C1 segment of cervical spinal cord (tissue), 14 donors: ENCODE measurements around the gene HAVCR1.
"Not testable (repeated sequence)": the region's sequence is repeated elsewhere in the genome, so short reads cannot be mapped to it uniquely, and the experiment has no call there.

ENCODE experiments used
- DNase-seq, 14 donors: peaks; one replicate each; lab custom pipeline; 2025; lab: John Stamatoyannopoulos, UW

HAVCR1 gene

GRCh38 chr5:157050050-157050449, 8.9 kb downstream of the HAVCR1 start:
- no peak for DNase-seq

GRCh38 chr5:157049605-157050004, 9.3 kb downstream of the HAVCR1 start:
- no peak for DNase-seq

GRCh38 chr5:157047898-157048297, 11.0 kb downstream of the HAVCR1 start:
- DNase-seq: no peak

GRCh38 chr5:157047016-157047415, 11.9 kb downstream of the HAVCR1 start:
- DNase-seq: not testable (repeated sequence)

- DNase-seq: peak in 1 of 14 donors; percentile 81
Observed at GRCh38 chr5:157046041-157046440, 12.9 kb downstream of the HAVCR1 start.

GRCh38 chr5:157045601-157046000, 13.3 kb downstream of the HAVCR1 start:
- peak in 1 of 14 donors; percentile 82 for DNase-seq

GRCh38 chr5:157038568-157039187, 20.2 kb downstream of the HAVCR1 start:
- no peak for DNase-seq

GRCh38 chr5:157034106-157035072, 24.5 kb downstream of the HAVCR1 start:
- not testable (repeated sequence) for DNase-seq

GRCh38 chr5:157033071-157033583, 25.8 kb downstream of the HAVCR1 start:
- no peak for DNase-seq

GRCh38 chr5:157030692-157031091, 28.2 kb downstream of the HAVCR1 start:
- no peak for DNase-seq

GRCh38 chr5:157029457-157029856, 29.5 kb downstream of the HAVCR1 start:
- no peak for DNase-seq

- not testable (repeated sequence) for DNase-seq
Observed at GRCh38 chr5:157027663-157028062, 31.3 kb downstream of the HAVCR1 start.

- DNase-seq: no peak
Observed at GRCh38 chr5:157026789-157027424, 32.0 kb downstream of the HAVCR1 start.

- DNase-seq: no peak
Observed at GRCh38 chr5:157025093-157025698, 33.7 kb downstream of the HAVCR1 start.

- DNase-seq: no peak
Observed at GRCh38 chr5:157024208-157024959, 34.5 kb downstream of the HAVCR1 start.

- DNase-seq: no peak
Observed at GRCh38 chr5:157022024-157022423, 36.9 kb downstream of the HAVCR1 start.

- DNase-seq: no peak
Observed at GRCh38 chr5:157020511-157021222, 38.2 kb downstream of the HAVCR1 start.

GRCh38 chr5:157020002-157020401, 38.9 kb downstream of the HAVCR1 start:
- DNase-seq: no peak

GRCh38 chr5:157014143-157014542, 44.8 kb downstream of the HAVCR1 start:
- DNase-seq: not testable (repeated sequence)

- no peak for DNase-seq
Observed at GRCh38 chr5:157006262-157006661, 52.7 kb downstream of the HAVCR1 start.
